Measurements from ENCODE around the gene PDE7B. TPM values are rescaled to one million over a fixed set of nuclear protein-coding genes. Genes with fewer than 3 reads are reported as not detected.

PDE7B gene
- total and polyA plus RNA-seq, 2 experiments from 2014 or later, result 3.1 to 6.8 TPM

- H3K9me2 ChIP-seq (ENCODE audit: insufficient read depth), result no peaks in the 10 kb centered on the region; the same call in 1 of the 2 replicates
- no peak overlapping the region for H2AFZ ChIP-seq
- no peak overlapping the region for H3K27ac ChIP-seq
- H3K79me2 ChIP-seq (ENCODE audit: insufficient read depth), result peaks cover 12% of the 10 kb centered on the region; the same call in 1 of the 2 replicates
- TF ChIP-seq EZH2 (IDR thresholded peaks at IDR 0.05; ENCODE audit: insufficient read depth, poor library complexity, severe bottlenecking) (no peak), EZH2phosphoT487 (IDR thresholded peaks at IDR 0.05; ENCODE audit: insufficient read depth, low read depth) (no peak)
- WGBS, 2 experiments (ENCODE audit: low coverage in 1 of 2, low lambda C conversion rate in 2 of 2, missing lambda C conversion rate in 2 of 2), result 95% methylated on average over 2 of the region's 2 CpGs
- H3K4me3 ChIP-seq, result no peak overlapping the region
- in situ Hi-C loops (cut with MboI), result no loop called here
- no peaks in the 10 kb centered on the region for H3K9me3 ChIP-seq (ENCODE audit: low read depth)
- DNase-seq, result no peak
- H3F3A ChIP-seq (ENCODE audit: insufficient read depth), result no peaks in the 10 kb centered on the region
- no peak overlapping the region for H3K9ac ChIP-seq
- no peak overlapping the region for H3K4me2 ChIP-seq (ENCODE audit: unreplicated experiment)
- H4K20me1 ChIP-seq (ENCODE audit: insufficient read depth), result no peaks in the 10 kb centered on the region
- no peaks in the 10 kb centered on the region for H3K36me3 ChIP-seq (ENCODE audit: low read depth)
- H3K4me1 ChIP-seq (ENCODE audit: insufficient read depth), result peaks cover 9% of the 10 kb centered on the region
- no peaks in the 10 kb centered on the region for H3K27me3 ChIP-seq (replicated peaks; ENCODE audit: insufficient read depth)
Measured at GRCh38 chr6:136146130-136146529, 294.6 kb downstream of the PDE7B start.

GRCh38 chr6:136147342-136147741 lies 295.8 kb downstream of the PDE7B start:
- Histone ChIP-seq H3K9me3 (ENCODE audit: low read depth) (no peaks in the 10 kb centered on the region), H4K20me1 (ENCODE audit: insufficient read depth) (no peaks in the 10 kb centered on the region), H3K4me1 (ENCODE audit: insufficient read depth) (peaks cover 9% of the 10 kb centered on the region), H3K9ac (no peak overlapping the region), H3K4me3 (no peak overlapping the region), H3F3A (ENCODE audit: insufficient read depth) (no peaks in the 10 kb centered on the region), H3K36me3 (ENCODE audit: low read depth) (no peaks in the 10 kb centered on the region), H2AFZ (no peak overlapping the region), H3K9me2 (ENCODE audit: insufficient read depth) (no peaks in the 10 kb centered on the region; the same call in 1 of the 2 replicates), H3K4me2 (ENCODE audit: unreplicated experiment) (no peak overlapping the region), H3K79me2 (ENCODE audit: insufficient read depth) (peaks cover 8% of the 10 kb centered on the region; the same call in 1 of the 2 replicates), H3K27ac (no peak overlapping the region), H3K27me3 (replicated peaks; ENCODE audit: insufficient read depth) (no peaks in the 10 kb centered on the region)
- TF ChIP-seq EZH2 (IDR thresholded peaks at IDR 0.05; ENCODE audit: insufficient read depth, poor library complexity, severe bottlenecking), result no peak
- no peak for TF ChIP-seq EZH2phosphoT487 (IDR thresholded peaks at IDR 0.05; ENCODE audit: insufficient read depth, low read depth)
- in situ Hi-C loops (cut with MboI), result no loop called here
- no peak for DNase-seq
- WGBS, 2 experiments (ENCODE audit: low coverage in 1 of 2, low lambda C conversion rate in 2 of 2, missing lambda C conversion rate in 2 of 2), result 62 to 65% methylated on average over 2 of the region's 2 CpGs

GRCh38 chr6:136148051-136148450 lies 296.6 kb downstream of the PDE7B start:
- Histone ChIP-seq H3K27me3 (replicated peaks; ENCODE audit: insufficient read depth) (no peaks in the 10 kb centered on the region), H3K27ac (no peak overlapping the region), H2AFZ (no peak overlapping the region), H3K4me1 (ENCODE audit: insufficient read depth) (peaks cover 9% of the 10 kb centered on the region), H3K9ac (no peak overlapping the region), H3K4me2 (ENCODE audit: unreplicated experiment) (no peak overlapping the region), H3F3A (ENCODE audit: insufficient read depth) (no peaks in the 10 kb centered on the region), H3K9me3 (ENCODE audit: low read depth) (no peaks in the 10 kb centered on the region), H3K4me3 (no peak overlapping the region), H3K9me2 (ENCODE audit: insufficient read depth) (no peaks in the 10 kb centered on the region; the same call in 1 of the 2 replicates), H3K36me3 (ENCODE audit: low read depth) (no peaks in the 10 kb centered on the region), H3K79me2 (ENCODE audit: insufficient read depth) (peaks cover 7% of the 10 kb centered on the region; the same call in 1 of the 2 replicates), H4K20me1 (ENCODE audit: insufficient read depth) (no peaks in the 10 kb centered on the region)
- in situ Hi-C loops (cut with MboI), result no loop called here
- TF ChIP-seq EZH2 (IDR thresholded peaks at IDR 0.05; ENCODE audit: insufficient read depth, poor library complexity, severe bottlenecking) (no peak), EZH2phosphoT487 (IDR thresholded peaks at IDR 0.05; ENCODE audit: insufficient read depth, low read depth) (no peak)
- 84 to 87% methylated on average over 1 of the region's 1 CpG for WGBS, 2 experiments (ENCODE audit: low coverage in 1 of 2, low lambda C conversion rate in 2 of 2, missing lambda C conversion rate in 2 of 2)
- no peak for DNase-seq

- Histone ChIP-seq H3K79me2 (ENCODE audit: insufficient read depth) (peaks cover 2% of the 10 kb centered on the region; the same call in 1 of the 2 replicates), H3K36me3 (ENCODE audit: low read depth) (no peaks in the 10 kb centered on the region), H3F3A (ENCODE audit: insufficient read depth) (no peaks in the 10 kb centered on the region), H3K9ac (no peak overlapping the region), H3K9me2 (ENCODE audit: insufficient read depth) (no peaks in the 10 kb centered on the region; the same call in 1 of the 2 replicates), H3K4me3 (no peak overlapping the region), H4K20me1 (ENCODE audit: insufficient read depth) (no peaks in the 10 kb centered on the region), H3K4me1 (ENCODE audit: insufficient read depth) (peaks cover 9% of the 10 kb centered on the region), H3K27ac (no peak overlapping the region), H3K27me3 (replicated peaks; ENCODE audit: insufficient read depth) (no peaks in the 10 kb centered on the region), H3K9me3 (ENCODE audit: low read depth) (no peaks in the 10 kb centered on the region), H3K4me2 (ENCODE audit: unreplicated experiment) (no peak overlapping the region), H2AFZ (no peak overlapping the region)
- WGBS, 2 experiments (ENCODE audit: low coverage in 1 of 2, low lambda C conversion rate in 2 of 2, missing lambda C conversion rate in 2 of 2), result 97 to 98% methylated on average over 5 of the region's 5 CpGs
- in situ Hi-C loops (cut with MboI), result no loop called here
- TF ChIP-seq EZH2 (IDR thresholded peaks at IDR 0.05; ENCODE audit: insufficient read depth, poor library complexity, severe bottlenecking), result no peak
- DNase-seq, result no peak
Measured at GRCh38 chr6:136148523-136148922, 297.0 kb downstream of the PDE7B start.

- TF ChIP-seq EZH2phosphoT487 (IDR thresholded peaks at IDR 0.05; ENCODE audit: insufficient read depth, low read depth), result no peak
- TF ChIP-seq EZH2 (IDR thresholded peaks at IDR 0.05; ENCODE audit: insufficient read depth, poor library complexity, severe bottlenecking), result no peak
- peaks cover 9% of the 10 kb centered on the region for H3K4me1 ChIP-seq (ENCODE audit: insufficient read depth)
- H3K9me2 ChIP-seq (ENCODE audit: insufficient read depth), result no peaks in the 10 kb centered on the region; the same call in 1 of the 2 replicates
- H3K9me3 ChIP-seq (ENCODE audit: low read depth), result no peaks in the 10 kb centered on the region
- H3K79me2 ChIP-seq (ENCODE audit: insufficient read depth), result no peaks in the 10 kb centered on the region
- WGBS, 2 experiments (ENCODE audit: low coverage in 1 of 2, low lambda C conversion rate in 2 of 2, missing lambda C conversion rate in 2 of 2), result 91 to 93% methylated on average over 2 of the region's 2 CpGs
- H3F3A ChIP-seq (ENCODE audit: insufficient read depth), result no peaks in the 10 kb centered on the region
- no peaks in the 10 kb centered on the region for H3K27me3 ChIP-seq (replicated peaks; ENCODE audit: insufficient read depth)
- H2AFZ ChIP-seq, result no peak overlapping the region
- H4K20me1 ChIP-seq (ENCODE audit: insufficient read depth), result no peaks in the 10 kb centered on the region
- in situ Hi-C loops (cut with MboI), result no loop called here
- no peak overlapping the region for H3K27ac ChIP-seq
- no peak overlapping the region for H3K9ac ChIP-seq
- no peak overlapping the region for H3K4me2 ChIP-seq (ENCODE audit: unreplicated experiment)
- no peaks in the 10 kb centered on the region for H3K36me3 ChIP-seq (ENCODE audit: low read depth)
- peak; percentile 2 for DNase-seq
- H3K4me3 ChIP-seq, result no peak overlapping the region
Measured at GRCh38 chr6:136149311-136149710, 297.8 kb downstream of the PDE7B start.
